CD14-positive monocyte (primary cell): Measurements from ENCODE around the gene BCL2L12. TPM values are rescaled to one million over a fixed set of nuclear protein-coding genes. Genes with fewer than 3 reads are reported as not detected.
A peak's percentile ranks its signal among the peaks of the same experiment; 100 is the strongest.

Experiments
- DNase-seq, 3 donors: peaks; one replicate each; pipeline ENCODE4 v3.0.0-alpha.2; 2011 to 2022
- H2AFZ ChIP-seq: 2 replicates; pipeline ENCODE4 v1.6.0; 2012; ENCODE audit warnings: mild to moderate bottlenecking, low read depth, low read length, inconsistent platforms; ENCODE audit not compliant: insufficient read depth, poor library complexity, severe bottlenecking
- H3K27ac ChIP-seq, 2 donors: 1 replicate in 1 of 2; 2 replicates in 1 of 2; pipeline ENCODE4 v1.5.1; 2012 to 2013; ENCODE audit warnings: low read length in 2 of 2, control low read depth in 1 of 2, inconsistent platforms in 1 of 2, low read depth in 1 of 2, mild to moderate bottlenecking in 1 of 2
- H3K27me3 ChIP-seq, 2 donors: one replicate each; pipeline versions ENCODE4 v1.6.0 to v1.6.1; 2011 to 2013; ENCODE audit warnings: low read length in 2 of 2; ENCODE audit not compliant: control insufficient read depth in 2 of 2, insufficient read depth in 2 of 2
- H3K36me3 ChIP-seq, 2 donors: replicated peaks in 1 of 2; 1 replicate in 1 of 2; 2 replicates in 1 of 2; pipeline versions ENCODE4 v1.5.1 to v1.6.1; 2012 to 2013; ENCODE audit warnings: low read length in 2 of 2, control low read depth in 1 of 2, inconsistent platforms in 1 of 2, mild to moderate bottlenecking in 1 of 2; ENCODE audit not compliant: insufficient read depth in 2 of 2, control insufficient read depth in 1 of 2
- H3K4me1 ChIP-seq, 2 donors: 1 replicate in 1 of 2; 2 replicates in 1 of 2; pipeline versions ENCODE4 v1.5.1 to v1.6.1; 2012 to 2013; ENCODE audit warnings: low read length in 2 of 2, control low read depth in 1 of 2, inconsistent platforms in 1 of 2, mild to moderate bottlenecking in 1 of 2, moderate library complexity in 1 of 2; ENCODE audit not compliant: insufficient read depth in 2 of 2, control insufficient read depth in 1 of 2
- H3K4me2 ChIP-seq: replicated peaks from 2 replicates; pipeline ENCODE3; 2012; ENCODE audit warnings: low read length, moderate library complexity, mild to moderate bottlenecking; ENCODE audit not compliant: poor library complexity, severe bottlenecking; ENCODE audit errors: extremely low read depth
- H3K4me3 ChIP-seq, 3 experiments: fragments of 200-600 bp in 1 of 3; sonication (generic) in 1 of 3; replicated peaks in 1 of 3; 1 replicate in 2 of 3; 2 replicates in 1 of 3; pipeline ENCODE4 v1.5.1; 2011 to 2013; ENCODE audit warnings: low read length in 3 of 3, mild to moderate bottlenecking in 3 of 3, control low read depth in 2 of 3, low read depth in 2 of 3, inconsistent platforms in 1 of 3, moderate library complexity in 1 of 3
- H3K79me2 ChIP-seq: 2 replicates; pipeline ENCODE4 v1.6.0; 2012; ENCODE audit warnings: mild to moderate bottlenecking, control low read depth, inconsistent platforms, low read length, moderate library complexity; ENCODE audit not compliant: insufficient read depth
- H3K9ac ChIP-seq: 2 replicates; pipeline ENCODE4 v1.6.0; 2017; ENCODE audit warnings: low read length, mild to moderate bottlenecking; ENCODE audit not compliant: insufficient read depth, poor library complexity, severe bottlenecking
- H3K9me3 ChIP-seq, 2 donors: replicated peaks in 1 of 2; 1 replicate in 1 of 2; 2 replicates in 1 of 2; pipeline versions ENCODE4 v1.5.1 to v1.6.1; 2012 to 2013; ENCODE audit warnings: low read length in 2 of 2, control low read depth in 1 of 2; ENCODE audit not compliant: control insufficient read depth in 1 of 2, insufficient read depth in 1 of 2
- H4K20me1 ChIP-seq: 2 replicates; pipeline ENCODE4 v1.6.0; 2012; ENCODE audit warnings: mild to moderate bottlenecking, low read length, control low read depth, moderate library complexity; ENCODE audit not compliant: insufficient read depth
- H3K27ac Mint-ChIP-seq, 7 donors: one replicate each; pipeline ENCODE4 v1.8.0; 2020; ENCODE audit warnings: mild to moderate bottlenecking in 7 of 7, mixed read lengths in 7 of 7, moderate library complexity in 6 of 7, inconsistent platforms in 2 of 7
- H3K27me3 Mint-ChIP-seq, 3 donors: one replicate each; pipeline ENCODE4 v1.8.0; 2021 to 2022; ENCODE audit warnings: low read depth in 3 of 3, mild to moderate bottlenecking in 3 of 3, mixed read lengths in 3 of 3, moderate library complexity in 3 of 3, inconsistent platforms in 1 of 3
- H3K36me3 Mint-ChIP-seq, 2 donors: one replicate each; pipeline ENCODE4 v1.8.0; 2020; ENCODE audit warnings: mixed read lengths in 2 of 2, inconsistent platforms in 1 of 2, mild to moderate bottlenecking in 1 of 2
- H3K4me1 Mint-ChIP-seq: one replicate; pipeline ENCODE4 v1.8.0; 2020; ENCODE audit warnings: mild to moderate bottlenecking, mixed read lengths
- H3K4me3 Mint-ChIP-seq, 2 donors: one replicate each; pipeline ENCODE4 v1.8.0; 2020; ENCODE audit warnings: mild to moderate bottlenecking in 2 of 2, mixed read lengths in 2 of 2, moderate library complexity in 1 of 2
- H3K9me3 Mint-ChIP-seq, 7 donors: one replicate each; pipeline ENCODE4 v1.8.0; 2020 to 2022; ENCODE audit warnings: mixed read lengths in 7 of 7, mild to moderate bottlenecking in 6 of 7, moderate library complexity in 6 of 7, inconsistent platforms in 2 of 7
- CTCF ChIP-seq: fragments of 200-600 bp; IDR thresholded peaks from one replicate; pipeline ENCODE4 v1.8.0; 2022; ENCODE audit warnings: antibody characterized with exemption, mild to moderate bottlenecking
- WGBS: methylation state at CpG from one replicate; pipeline ENCODE4 v1.1.5; 2013; ENCODE audit warnings: missing lambda C conversion rate; ENCODE audit not compliant: insufficient coverage; 5-methylcytosine and 5-hydroxymethylcytosine counted together
- intact Hi-C, 2 donors: fragments of 100-400 bp; cut with micrococcal nuclease; formaldehyde crosslinking; loops; one replicate each; pipeline versions ENCODE4 v1.15.0 to v1.15.1; 2023
- polyA plus RNA-seq, 3 donors: library from polyadenylated mRNA; depleted of rRNA in 1 of 3; unstranded in 2 of 3; stranded (reverse) in 1 of 3; fragments of 300-500 nt in 2 of 3; fragments of >200 nt in 1 of 3; fragmentation: Illumina TruSeq in 2 of 3; gene quantifications; 1 replicate in 2 of 3; 2 replicates in 1 of 3; pipeline ENCODE4 v1.2.3, GENCODE V29; 2012 to 2021

Gene BCL2L12
- polyA plus RNA-seq, 3 donors: 5.7 to 10.3 (median 8.6) TPM

- WGBS: 0% methylated on average over 8 of the region's 9 CpGs
- Histone ChIP-seq H3K4me3 (peak overlapping the region; percentile 52 to 94 (median 72)), H2AFZ (peak overlapping the region; percentile 92), H4K20me1 (peaks cover 36% of the 10 kb centered on the region), H3K27me3 (no peaks in the 10 kb centered on the region), H3K27ac (peak overlapping the region; percentile 18 to 78), H3K79me2 (peaks cover 45% of the 10 kb centered on the region), H3K9ac (peak overlapping the region; percentile 64), H3K36me3 (peaks cover 17 to 22% of the 10 kb centered on the region in 2 donors), H3K4me1 (peaks cover 17 to 35% of the 10 kb centered on the region in 2 donors), H3K9me3 (no peaks in the 10 kb centered on the region), H3K4me2 (peak overlapping the region; percentile 100)
- Mint-ChIP-seq H3K9me3 (peaks cover 0 to 1% (median 0%) of the 10 kb centered on the region in 7 donors), H3K4me3 (peak overlapping the region; percentile 97 to 100), H3K4me1 (peaks cover 32% of the 10 kb centered on the region), H3K36me3 (peaks cover 24 to 35% of the 10 kb centered on the region in 2 donors), H3K27me3 (no peaks in the 10 kb centered on the region), H3K27ac (peak overlapping the region; percentile 75 to 99 (median 92))
- intact Hi-C loops: loop anchor here in 1 of 2 donors (10.0 kb wide), 1 partner anchor 359 kb away; the partner anchor contains the start of genes VRK3 and ZNF473
- no peak for TF ChIP-seq CTCF
- DNase-seq: no peak
These were observed 349 bp downstream of the BCL2L12 start for GRCh38 chr19:49666120-49666444.

- H3K4me3 Mint-ChIP-seq: no peak overlapping the region
- H3K27me3 Mint-ChIP-seq: no peaks in the 10 kb centered on the region
- peaks cover 45% of the 10 kb centered on the region for H3K79me2 ChIP-seq
- WGBS: no CpG with 5 or more reads among the region's 2 CpGs
- no peak overlapping the region for H3K4me3 ChIP-seq
- H3K9ac ChIP-seq: no peak overlapping the region
- no peak overlapping the region for H2AFZ ChIP-seq
- H3K36me3 Mint-ChIP-seq: peaks cover 14 to 21% of the 10 kb centered on the region in 2 donors
- peaks cover 22 to 35% of the 10 kb centered on the region in 2 donors for H3K4me1 ChIP-seq
- DNase-seq: no peak
- H3K27ac Mint-ChIP-seq: peak overlapping the region in 1 of 7 donors; percentile 57
- H4K20me1 ChIP-seq: peaks cover 24% of the 10 kb centered on the region
- no peak overlapping the region for H3K27ac ChIP-seq
- H3K4me2 ChIP-seq: no peak overlapping the region
- TF ChIP-seq CTCF: no peak
- H3K9me3 ChIP-seq: no peaks in the 10 kb centered on the region
- H3K4me1 Mint-ChIP-seq: peaks cover 39% of the 10 kb centered on the region
- no peaks in the 10 kb centered on the region for H3K27me3 ChIP-seq
- peaks cover 0 to 1% (median 0%) of the 10 kb centered on the region in 7 donors for H3K9me3 Mint-ChIP-seq
- intact Hi-C loops: loop anchor here in 1 of 2 donors (10.0 kb wide), 1 partner anchor 357 kb away; the partner anchor contains the start of genes VRK3 and ZNF473
- peaks cover 4 to 16% of the 10 kb centered on the region in 2 donors for H3K36me3 ChIP-seq
These were observed 1.7 kb downstream of the BCL2L12 start for GRCh38 chr19:49667473-49667872.
